Stimulated activated naive CD8-positive, alpha-beta T cell treated with anti-CD3 and anti-CD28 coated beads, Interleukin-15, Interleukin-2, amounts not matched to agents 100 ng/mL and 50 ng/mL, for 24 hours (primary cell): ENCODE measurements around the gene CELF2.

Source experiments
- H3K27ac Mint-ChIP-seq: one replicate; pipeline ENCODE4 v1.8.0; 2021; ENCODE audit warnings: mild to moderate bottlenecking, mixed read lengths
- H3K27me3 Mint-ChIP-seq: one replicate; pipeline ENCODE4 v1.8.0; 2021; ENCODE audit warnings: mixed read lengths
- H3K36me3 Mint-ChIP-seq: one replicate; pipeline ENCODE4 v1.8.0; 2021; ENCODE audit warnings: low read depth, mixed read lengths
- H3K4me1 Mint-ChIP-seq: one replicate; pipeline ENCODE4 v1.8.0; 2021; ENCODE audit warnings: low read depth, mixed read lengths
- H3K4me3 Mint-ChIP-seq: one replicate; pipeline ENCODE4 v1.8.0; 2021; ENCODE audit warnings: mild to moderate bottlenecking, mixed read lengths
- H3K9me3 Mint-ChIP-seq: one replicate; pipeline ENCODE4 v1.8.0; 2021; ENCODE audit warnings: mixed read lengths

The CELF2 gene

DNA sequence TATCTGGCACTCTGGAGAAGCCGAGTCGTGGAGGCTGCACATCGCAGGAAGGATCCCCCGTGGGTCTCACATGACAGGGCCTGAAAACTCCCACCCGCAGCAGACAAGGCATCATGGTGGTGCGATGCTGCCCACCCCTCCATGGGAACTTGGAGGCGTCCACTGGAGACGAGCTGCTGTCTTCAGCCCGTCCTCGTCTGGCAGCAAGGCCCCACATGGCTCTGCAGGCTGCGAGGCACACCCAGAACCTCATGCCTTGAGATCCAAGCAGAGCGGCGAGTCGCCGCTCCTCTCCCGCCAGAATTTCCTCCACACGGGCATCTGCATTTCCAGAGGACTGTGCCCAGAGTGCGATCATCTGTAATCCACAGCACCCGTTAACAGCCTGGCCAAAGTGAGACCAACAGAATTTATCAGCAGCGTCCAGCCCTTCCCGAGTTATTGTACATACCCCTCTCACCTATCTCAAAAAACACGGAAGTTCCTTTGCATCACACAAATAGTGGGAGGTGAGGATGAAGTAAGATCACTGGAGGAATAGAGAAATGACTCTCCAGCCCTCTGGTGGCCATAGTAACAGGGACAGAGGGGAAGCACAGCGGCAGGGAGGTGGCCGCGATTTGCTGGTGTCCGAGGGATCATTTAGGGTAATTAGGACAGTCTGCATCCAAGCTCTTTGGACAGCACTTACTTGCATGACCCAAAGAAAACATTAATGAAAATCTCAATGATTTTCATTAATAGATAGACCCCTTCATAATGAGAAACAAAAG is 301.3 kb downstream of the CELF2 start:
- H3K9me3 Mint-ChIP-seq, result no peaks in the 10 kb centered on the region
- peaks cover 87% of the 10 kb centered on the region for H3K36me3 Mint-ChIP-seq
- peak overlapping the region; percentile 93 for H3K27ac Mint-ChIP-seq
- peaks cover 58% of the 10 kb centered on the region for H3K4me1 Mint-ChIP-seq
- no peak overlapping the region for H3K4me3 Mint-ChIP-seq
- no peaks in the 10 kb centered on the region for H3K27me3 Mint-ChIP-seq

DNA sequence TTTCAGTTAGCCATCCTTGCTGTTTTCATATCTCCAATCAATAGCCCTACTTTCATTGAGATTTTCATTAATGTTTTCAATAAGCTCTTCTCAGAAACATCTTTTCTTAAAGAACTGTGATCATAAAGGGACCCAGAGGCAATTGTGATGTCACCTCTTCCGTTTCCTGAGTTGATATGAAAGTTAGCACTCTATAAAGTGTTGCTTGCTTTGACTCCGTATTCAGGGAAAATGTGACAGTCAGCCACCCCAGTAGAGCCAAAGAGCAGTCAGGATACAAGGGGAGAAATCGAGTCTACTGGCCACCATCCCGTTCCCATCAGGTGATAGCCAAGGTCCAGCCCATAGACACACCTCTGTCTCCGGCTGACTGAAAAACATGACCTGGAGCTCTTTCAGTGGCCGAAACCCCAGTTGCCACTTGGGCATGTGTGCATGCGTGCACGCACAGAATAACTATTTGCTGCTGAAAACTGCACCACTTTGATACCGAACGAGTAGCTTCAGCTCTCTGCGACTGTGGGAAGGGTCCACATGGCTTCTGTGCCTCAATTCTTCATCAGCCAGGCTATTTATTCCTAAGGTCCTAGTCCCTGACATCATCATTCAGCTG is 302.4 kb downstream of the CELF2 start:
- peaks cover 60% of the 10 kb centered on the region for H3K4me1 Mint-ChIP-seq
- peaks cover 87% of the 10 kb centered on the region for H3K36me3 Mint-ChIP-seq
- H3K4me3 Mint-ChIP-seq, result no peak overlapping the region
- no peaks in the 10 kb centered on the region for H3K27me3 Mint-ChIP-seq
- H3K9me3 Mint-ChIP-seq, result no peaks in the 10 kb centered on the region
- H3K27ac Mint-ChIP-seq, result peak overlapping the region; percentile 93

DNA sequence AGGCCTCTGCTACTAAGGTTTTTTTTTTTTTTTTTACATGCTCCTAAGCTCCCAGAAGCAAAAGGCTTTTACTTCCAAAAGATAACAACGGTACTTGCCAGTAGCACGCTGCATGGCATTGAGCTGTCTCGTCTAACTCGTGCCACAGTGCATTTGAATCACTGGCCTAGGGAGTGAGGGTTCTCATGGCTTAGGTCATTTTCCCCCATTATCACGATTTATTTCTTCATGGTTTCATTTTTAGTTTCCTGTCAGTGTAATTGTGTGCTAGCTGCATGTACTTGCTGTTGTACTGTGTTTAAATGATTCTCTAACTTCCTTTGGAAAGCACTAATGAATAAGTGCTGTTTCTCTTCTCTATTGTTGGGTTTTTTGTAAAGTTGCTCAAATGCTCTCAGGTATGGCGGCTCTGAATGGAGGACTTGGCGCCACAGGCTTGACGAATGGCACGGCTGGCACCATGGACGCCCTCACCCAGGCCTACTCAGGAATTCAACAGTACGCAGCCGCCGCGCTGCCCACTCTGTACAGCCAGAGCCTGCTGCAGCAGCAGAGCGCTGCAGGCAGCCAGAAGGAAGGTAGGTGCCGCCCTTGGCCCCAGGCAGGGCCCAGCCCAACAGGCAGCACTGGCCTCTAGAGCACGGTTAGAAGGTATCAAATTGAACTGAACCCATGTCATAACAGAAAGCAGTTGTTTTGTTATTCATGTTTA is 303.3 kb downstream of the CELF2 start:
- peak overlapping the region; percentile 34 for H3K27ac Mint-ChIP-seq
- H3K4me3 Mint-ChIP-seq, result no peak overlapping the region
- H3K9me3 Mint-ChIP-seq, result no peaks in the 10 kb centered on the region
- peaks cover 61% of the 10 kb centered on the region for H3K4me1 Mint-ChIP-seq
- peaks cover 91% of the 10 kb centered on the region for H3K36me3 Mint-ChIP-seq
- no peaks in the 10 kb centered on the region for H3K27me3 Mint-ChIP-seq

DNA sequence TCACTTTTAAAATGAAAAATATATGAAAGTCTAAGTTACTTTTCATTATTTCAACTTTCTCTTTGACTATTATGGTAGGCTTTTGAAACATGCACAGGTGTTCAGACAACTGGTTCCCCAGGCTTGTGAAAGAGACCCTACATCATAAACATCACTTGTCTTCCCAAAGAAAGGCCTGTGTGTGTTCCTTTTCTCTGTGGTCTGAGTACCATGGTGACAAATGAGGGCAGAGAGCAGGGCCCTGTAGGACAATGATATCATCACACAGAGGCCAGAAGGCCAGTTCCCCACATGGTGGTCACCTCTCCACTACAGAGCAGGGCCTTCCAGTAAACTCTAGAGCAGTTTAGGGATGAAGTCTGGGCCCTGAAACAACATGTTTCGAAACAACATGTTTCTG is 305.0 kb downstream of the CELF2 start:
- no peaks in the 10 kb centered on the region for H3K9me3 Mint-ChIP-seq
- H3K4me1 Mint-ChIP-seq, result peaks cover 48% of the 10 kb centered on the region
- no peaks in the 10 kb centered on the region for H3K27me3 Mint-ChIP-seq
- H3K4me3 Mint-ChIP-seq, result no peak overlapping the region
- H3K36me3 Mint-ChIP-seq, result peaks cover 86% of the 10 kb centered on the region
- no peak overlapping the region for H3K27ac Mint-ChIP-seq

DNA sequence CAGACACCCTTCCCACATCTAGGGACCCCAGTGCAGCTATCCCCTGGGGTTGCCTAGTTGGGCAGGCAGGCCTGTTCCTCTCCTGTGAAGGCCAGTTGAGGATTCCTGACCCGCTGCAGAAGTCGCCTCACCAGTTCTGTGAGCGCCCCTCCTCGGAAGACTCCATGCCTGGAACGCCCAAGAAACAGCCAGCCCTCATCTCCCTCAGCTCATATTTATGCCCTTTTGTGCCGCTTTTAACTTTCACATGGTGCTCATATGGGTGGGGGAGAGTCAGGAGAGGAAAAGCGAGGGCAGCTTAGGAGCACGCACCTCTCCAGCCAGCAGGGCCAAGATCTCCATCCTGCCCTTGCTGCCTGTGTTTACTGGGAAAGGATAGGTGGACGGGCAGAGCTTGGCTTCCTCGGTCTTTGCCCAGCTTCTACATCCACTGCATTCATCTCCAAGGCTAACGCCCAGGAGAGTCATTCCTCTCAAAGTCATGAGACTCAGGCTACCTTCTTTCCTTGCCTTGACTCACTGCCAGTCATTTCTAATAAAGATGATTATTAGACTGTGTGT is 307.2 kb downstream of the CELF2 start:
- Mint-ChIP-seq H3K4me3 (no peak overlapping the region), H3K4me1 (peaks cover 38% of the 10 kb centered on the region), H3K9me3 (no peaks in the 10 kb centered on the region), H3K27ac (peak overlapping the region; percentile 74), H3K27me3 (no peaks in the 10 kb centered on the region), H3K36me3 (peaks cover 79% of the 10 kb centered on the region)

DNA sequence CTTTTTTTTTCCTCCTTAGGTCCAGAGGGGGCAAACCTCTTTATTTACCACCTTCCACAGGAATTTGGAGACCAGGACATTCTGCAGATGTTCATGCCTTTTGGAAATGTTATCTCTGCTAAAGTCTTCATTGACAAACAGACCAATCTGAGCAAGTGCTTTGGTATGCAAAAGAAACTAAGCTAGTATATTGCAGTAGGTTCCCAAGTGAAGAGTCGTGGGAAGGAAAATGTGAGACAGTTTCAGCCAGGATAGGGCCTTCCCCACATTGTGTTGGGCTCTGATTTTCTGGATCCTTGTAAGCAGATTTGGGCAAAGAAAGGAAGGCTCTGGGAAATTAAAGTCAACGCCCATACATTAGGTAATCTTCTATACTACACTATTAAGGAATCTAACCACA is 308.1 kb downstream of the CELF2 start:
- Mint-ChIP-seq H3K36me3 (peaks cover 77% of the 10 kb centered on the region), H3K4me3 (no peak overlapping the region), H3K27ac (peak overlapping the region; percentile 83), H3K4me1 (peaks cover 37% of the 10 kb centered on the region), H3K9me3 (no peaks in the 10 kb centered on the region), H3K27me3 (no peaks in the 10 kb centered on the region)

DNA sequence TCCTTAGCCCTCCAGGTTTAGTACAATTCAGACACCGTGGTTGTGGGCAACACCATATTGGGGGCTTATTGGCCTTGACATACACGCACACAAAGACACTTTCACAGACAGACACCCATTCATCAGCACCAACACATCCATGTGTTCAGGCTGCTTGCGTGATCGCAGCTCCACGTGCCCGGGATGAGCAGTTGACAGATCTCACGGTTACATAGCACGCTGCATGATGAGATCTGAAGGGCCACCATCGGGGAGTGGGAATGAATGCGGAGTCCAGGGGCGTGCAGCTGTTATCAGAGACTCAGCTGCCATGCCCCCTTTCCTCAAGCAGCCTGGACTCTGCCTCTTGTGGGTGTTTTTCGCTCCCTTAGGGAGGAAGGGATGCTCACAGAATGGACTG is 308.6 kb downstream of the CELF2 start:
- Mint-ChIP-seq H3K27ac (peak overlapping the region; percentile 83), H3K27me3 (no peaks in the 10 kb centered on the region), H3K4me1 (peaks cover 33% of the 10 kb centered on the region), H3K36me3 (peaks cover 73% of the 10 kb centered on the region), H3K9me3 (no peaks in the 10 kb centered on the region), H3K4me3 (no peak overlapping the region)

DNA sequence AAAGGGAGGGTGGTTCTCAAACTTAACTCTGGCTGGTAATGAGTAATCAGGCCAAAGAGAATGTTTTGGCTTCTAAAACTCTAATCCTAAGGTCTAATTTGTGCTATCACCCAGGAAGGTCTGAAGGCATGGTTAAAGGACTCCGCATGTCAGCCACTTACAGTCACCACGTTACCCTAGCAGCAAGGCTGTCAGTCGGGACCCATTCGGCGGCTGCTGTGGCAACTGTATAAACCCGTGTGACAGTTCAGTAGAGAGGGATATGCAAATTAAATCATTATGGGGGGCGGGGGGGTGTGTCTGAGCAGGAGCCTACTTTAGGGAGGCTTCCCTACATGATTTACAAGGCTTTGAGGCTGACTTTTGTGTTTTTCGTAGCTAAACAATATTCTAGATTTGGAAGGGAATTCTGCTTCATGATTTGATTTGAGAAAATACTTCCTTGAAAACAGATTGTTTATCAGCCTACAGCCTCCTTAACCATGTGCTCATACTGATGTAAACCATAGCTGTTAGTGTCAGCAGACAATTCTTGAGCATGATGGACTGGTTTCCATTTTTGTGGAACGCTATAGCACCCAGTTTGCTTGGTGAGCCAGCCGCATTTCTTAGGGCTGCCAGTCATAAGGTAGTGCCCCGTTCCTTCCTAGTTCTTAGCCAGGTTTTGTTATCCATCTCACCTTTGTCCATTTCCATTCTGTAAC is 309.4 kb downstream of the CELF2 start:
- no peaks in the 10 kb centered on the region for H3K9me3 Mint-ChIP-seq
- peaks cover 39% of the 10 kb centered on the region for H3K4me1 Mint-ChIP-seq
- H3K27ac Mint-ChIP-seq, result peak overlapping the region; percentile 83
- H3K4me3 Mint-ChIP-seq, result no peak overlapping the region
- no peaks in the 10 kb centered on the region for H3K27me3 Mint-ChIP-seq
- peaks cover 74% of the 10 kb centered on the region for H3K36me3 Mint-ChIP-seq

DNA sequence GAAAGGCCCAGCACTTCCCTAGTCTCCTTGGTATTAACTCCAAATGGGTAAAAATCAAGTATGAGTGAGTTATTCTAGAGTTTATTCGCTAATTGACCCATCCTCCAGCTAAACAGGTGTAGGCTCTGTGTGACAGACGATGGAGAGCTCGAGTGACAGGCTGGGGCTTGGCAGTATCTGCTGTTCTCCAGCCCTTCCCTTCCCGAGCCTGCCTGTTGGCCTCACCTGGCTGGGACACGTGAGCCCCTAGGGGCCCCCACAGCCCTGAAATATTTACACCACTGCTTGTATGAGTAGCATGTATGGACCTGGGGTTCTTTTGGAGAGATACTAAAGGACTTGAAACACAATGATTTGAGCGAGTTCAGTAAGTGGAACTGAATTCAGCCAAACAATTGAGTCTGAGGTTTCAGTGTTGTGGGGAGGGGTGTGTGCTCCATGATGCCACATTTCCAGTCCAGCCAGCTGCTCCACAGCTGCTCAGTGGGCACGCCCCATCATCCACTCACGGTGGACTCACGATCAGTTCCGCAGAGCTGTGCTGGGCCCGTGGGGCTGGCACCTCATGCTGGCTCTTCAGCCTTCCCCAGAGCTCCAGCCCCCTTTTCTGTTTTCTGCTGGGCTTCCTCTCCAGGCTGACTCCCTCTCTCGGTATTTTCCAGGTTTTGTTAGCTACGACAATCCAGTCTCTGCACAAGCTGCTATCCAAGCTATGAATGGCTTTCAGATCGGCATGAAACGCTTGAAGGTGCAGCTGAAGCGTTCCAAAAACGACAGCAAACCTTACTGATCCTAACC is 310.8 kb downstream of the CELF2 start:
- Mint-ChIP-seq H3K4me3 (no peak overlapping the region), H3K4me1 (peaks cover 48% of the 10 kb centered on the region), H3K9me3 (no peaks in the 10 kb centered on the region), H3K36me3 (peaks cover 76% of the 10 kb centered on the region), H3K27ac (peak overlapping the region; percentile 82), H3K27me3 (no peaks in the 10 kb centered on the region)

DNA sequence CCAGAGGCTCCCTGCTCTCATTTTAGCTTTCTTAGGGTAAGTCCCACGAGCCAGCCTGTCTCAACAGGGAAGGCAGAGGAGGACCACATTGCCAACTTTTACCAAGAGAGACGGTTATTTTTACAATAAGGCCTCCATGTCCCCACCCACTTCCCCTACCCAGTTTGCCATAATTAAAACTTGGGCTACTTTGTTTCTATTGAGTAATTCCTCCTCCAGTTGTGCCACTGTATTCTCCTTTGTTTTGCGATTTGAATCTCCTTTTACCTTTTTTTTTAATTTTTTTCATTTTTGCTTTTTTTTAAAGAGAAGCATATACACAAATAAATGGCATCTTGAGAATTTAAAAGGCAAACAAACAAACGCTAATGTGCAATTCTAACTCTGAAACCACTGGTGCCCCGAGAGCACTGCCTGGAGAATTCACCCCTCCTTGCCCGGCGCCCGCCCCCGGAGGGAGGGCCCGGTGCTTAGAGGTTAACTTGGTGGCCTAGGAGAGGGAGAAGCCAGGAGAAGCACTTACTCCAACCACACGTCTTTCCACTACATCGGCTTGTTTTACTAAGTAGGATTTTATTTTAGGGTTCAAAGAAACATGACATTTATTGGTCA is 311.5 kb downstream of the CELF2 start:
- Mint-ChIP-seq H3K27me3 (no peaks in the 10 kb centered on the region), H3K36me3 (peaks cover 76% of the 10 kb centered on the region), H3K27ac (peak overlapping the region; percentile 82), H3K4me3 (no peak overlapping the region), H3K9me3 (no peaks in the 10 kb centered on the region), H3K4me1 (peaks cover 55% of the 10 kb centered on the region)

DNA sequence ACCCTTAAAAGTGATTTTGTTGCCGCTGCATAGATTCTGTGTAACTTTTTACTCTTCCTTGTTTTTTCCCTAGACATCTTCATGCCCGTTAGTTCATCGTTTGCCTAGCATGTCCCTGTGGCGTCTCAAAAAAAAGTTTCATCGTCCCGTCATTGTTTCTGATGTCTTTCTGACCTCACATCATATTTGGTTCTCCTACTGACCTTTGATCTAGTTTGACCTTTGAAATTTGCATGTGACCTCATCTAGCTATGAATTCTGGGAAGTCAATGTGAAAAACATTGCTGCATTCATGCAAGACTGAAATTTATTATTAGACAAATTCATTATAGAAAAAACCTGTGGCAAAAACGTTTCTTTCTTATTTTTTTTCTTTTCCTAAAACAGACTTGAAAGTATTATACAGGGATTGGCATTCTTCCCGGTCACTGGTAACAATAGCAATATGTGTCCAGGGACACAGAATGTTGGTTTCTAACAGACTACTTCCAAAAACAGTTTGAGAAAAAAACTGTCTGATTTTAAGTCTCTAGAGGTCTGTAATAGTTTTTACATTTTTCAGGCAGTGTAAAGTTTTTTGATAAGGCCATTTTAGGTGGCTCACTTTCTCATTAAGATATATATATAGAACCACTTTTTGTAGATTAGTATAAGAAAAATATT is 312.8 kb downstream of the CELF2 start:
- Mint-ChIP-seq H3K27ac (peak overlapping the region; percentile 52), H3K36me3 (peaks cover 76% of the 10 kb centered on the region), H3K9me3 (no peaks in the 10 kb centered on the region), H3K27me3 (no peaks in the 10 kb centered on the region), H3K4me1 (peaks cover 59% of the 10 kb centered on the region), H3K4me3 (no peak overlapping the region)

DNA sequence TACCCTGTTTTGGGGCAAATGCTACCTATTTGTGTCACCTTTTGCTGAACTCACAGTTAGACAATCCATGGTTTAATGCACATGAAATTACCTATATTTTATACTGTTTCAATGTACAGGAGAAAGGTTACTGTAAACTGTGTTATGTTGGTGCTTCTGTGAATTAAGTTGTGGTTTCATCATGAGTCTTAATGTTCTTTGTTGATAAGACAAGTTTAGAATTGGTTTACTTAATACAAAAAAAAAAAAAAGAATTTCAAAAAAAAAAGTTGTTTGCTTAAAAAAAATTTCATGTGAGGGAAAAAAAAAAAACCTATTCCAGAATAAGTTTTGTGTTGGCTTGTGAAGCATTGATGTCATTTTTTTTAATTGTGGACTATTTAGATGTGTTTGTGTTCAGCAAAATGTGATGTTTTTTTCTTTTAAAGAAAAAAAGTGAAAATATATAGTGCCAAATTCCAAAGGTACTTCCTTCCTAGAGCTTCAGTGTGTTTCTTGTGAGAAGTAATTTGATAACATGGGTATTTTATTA is 313.4 kb downstream of the CELF2 start:
- Mint-ChIP-seq H3K27ac (no peak overlapping the region), H3K27me3 (no peaks in the 10 kb centered on the region), H3K36me3 (peaks cover 72% of the 10 kb centered on the region), H3K4me1 (peaks cover 60% of the 10 kb centered on the region), H3K4me3 (no peak overlapping the region), H3K9me3 (no peaks in the 10 kb centered on the region)

DNA sequence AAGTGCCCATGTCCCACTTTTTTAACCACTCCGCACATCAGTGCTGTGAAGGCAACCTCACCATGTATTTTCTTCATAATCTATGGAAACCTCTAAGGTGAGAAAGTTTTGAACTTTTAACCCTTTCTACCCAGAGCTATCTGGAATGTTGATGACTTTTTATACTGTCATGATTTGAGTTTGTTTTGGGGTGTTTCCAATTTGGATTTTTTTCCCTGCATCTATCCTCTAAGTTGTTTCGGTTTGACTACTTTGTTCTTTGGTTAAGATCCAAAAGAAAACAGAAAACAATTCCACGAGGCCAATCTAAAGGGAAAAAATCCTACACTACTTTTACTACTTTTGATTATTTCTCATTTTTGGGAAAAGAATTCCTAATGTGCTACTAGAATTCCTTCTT is 314.1 kb downstream of the CELF2 start:
- Mint-ChIP-seq H3K9me3 (no peaks in the 10 kb centered on the region), H3K36me3 (peaks cover 70% of the 10 kb centered on the region), H3K4me3 (no peak overlapping the region), H3K27ac (peak overlapping the region; percentile 61), H3K4me1 (peaks cover 60% of the 10 kb centered on the region), H3K27me3 (no peaks in the 10 kb centered on the region)
